Stimulated activated naive B cell treated with anti-CD40 and anti-IgM and Interleukin-4, amounts not matched to agents 10 μg/mL and 1 μg/mL and 100 μg/mL, for 72 hours (primary cell): ENCODE measurements around the gene PLCH2.
"Not testable (repeated sequence)": the region's sequence is repeated elsewhere in the genome, so short reads cannot be mapped to it uniquely, and the experiment has no call there.

Experiments used
- ATAC-seq, 2 donors: fragments of 150-1000 bp; cut with Tn5 transposase; replicated peaks; 2 replicates each; pipeline ENCODE4 v1.10.0; 2021; ENCODE audit warnings: moderate library complexity in 1 of 2
- DNase-seq: peaks from one replicate; pipeline ENCODE4 v3.0.0; 2021
- H3K27ac Mint-ChIP-seq: one replicate; pipeline ENCODE4 v1.8.0; 2022; ENCODE audit warnings: mild to moderate bottlenecking, mixed read lengths
- H3K27me3 Mint-ChIP-seq, 2 donors: one replicate each; pipeline ENCODE4 v1.8.0; 2022; ENCODE audit warnings: mixed read lengths in 2 of 2
- H3K36me3 Mint-ChIP-seq, 2 donors: one replicate each; pipeline ENCODE4 v1.8.0; 2022; ENCODE audit warnings: mixed read lengths in 2 of 2, mild to moderate bottlenecking in 1 of 2
- H3K4me1 Mint-ChIP-seq, 2 donors: one replicate each; pipeline ENCODE4 v1.8.0; 2022; ENCODE audit warnings: mixed read lengths in 2 of 2, mild to moderate bottlenecking in 1 of 2
- H3K4me3 Mint-ChIP-seq, 2 donors: one replicate each; pipeline ENCODE4 v1.8.0; 2022; ENCODE audit warnings: mild to moderate bottlenecking in 2 of 2, mixed read lengths in 2 of 2, moderate library complexity in 1 of 2
- H3K9me3 Mint-ChIP-seq, 2 donors: one replicate each; pipeline ENCODE4 v1.8.0; 2022; ENCODE audit warnings: mixed read lengths in 2 of 2, mild to moderate bottlenecking in 1 of 2

Gene PLCH2

GRCh38 chr1:2435746-2436355, 40.2 kb upstream of the PLCH2 start:
- Mint-ChIP-seq H3K4me1 (peaks cover 0 to 2% of the 10 kb centered on the region in 2 donors), H3K36me3 (no peaks in the 10 kb centered on the region), H3K4me3 (no peak overlapping the region), H3K27ac (no peak overlapping the region), H3K27me3 (peaks cover 8 to 44% of the 10 kb centered on the region in 2 donors), H3K9me3 (no peaks in the 10 kb centered on the region)
- no peak for DNase-seq
- no peak for ATAC-seq

- peaks cover 8 to 48% of the 10 kb centered on the region in 2 donors for H3K27me3 Mint-ChIP-seq
- DNase-seq (no peak), ATAC-seq (no peak)
- no peak overlapping the region for H3K27ac Mint-ChIP-seq
- no peak overlapping the region for H3K4me3 Mint-ChIP-seq
- no peaks in the 10 kb centered on the region for H3K36me3 Mint-ChIP-seq
- H3K4me1 Mint-ChIP-seq = peaks cover 0 to 2% of the 10 kb centered on the region in 2 donors
- H3K9me3 Mint-ChIP-seq = no peaks in the 10 kb centered on the region
Observed at GRCh38 chr1:2436876-2437275, 39.2 kb upstream of the PLCH2 start.

GRCh38 chr1:2437617-2438016, 38.5 kb upstream of the PLCH2 start:
- peak overlapping the region; percentile 2 for H3K27ac Mint-ChIP-seq
- H3K36me3 Mint-ChIP-seq = no peaks in the 10 kb centered on the region
- H3K9me3 Mint-ChIP-seq = no peaks in the 10 kb centered on the region
- H3K4me1 Mint-ChIP-seq = peaks cover 0 to 2% of the 10 kb centered on the region in 2 donors
- no peak overlapping the region for H3K4me3 Mint-ChIP-seq
- ATAC-seq (no peak), DNase-seq (no peak)
- H3K27me3 Mint-ChIP-seq = peaks cover 8 to 56% of the 10 kb centered on the region in 2 donors

- H3K4me3 Mint-ChIP-seq = no peak overlapping the region
- H3K36me3 Mint-ChIP-seq = no peaks in the 10 kb centered on the region
- DNase-seq (no peak), ATAC-seq (no peak)
- peaks cover 8 to 60% of the 10 kb centered on the region in 2 donors for H3K27me3 Mint-ChIP-seq
- H3K27ac Mint-ChIP-seq = no peak overlapping the region
- H3K4me1 Mint-ChIP-seq = peaks cover 0 to 2% of the 10 kb centered on the region in 2 donors
- no peaks in the 10 kb centered on the region for H3K9me3 Mint-ChIP-seq
Observed at GRCh38 chr1:2438038-2438437, 38.1 kb upstream of the PLCH2 start.

GRCh38 chr1:2438641-2439040, 37.4 kb upstream of the PLCH2 start:
- ATAC-seq = no peak
- Mint-ChIP-seq H3K27ac (no peak overlapping the region), H3K4me3 (no peak overlapping the region), H3K27me3 (peaks cover 8 to 60% of the 10 kb centered on the region in 2 donors), H3K36me3 (no peaks in the 10 kb centered on the region), H3K9me3 (no peaks in the 10 kb centered on the region), H3K4me1 (peaks cover 0 to 2% of the 10 kb centered on the region in 2 donors)
- no peak for DNase-seq

- Mint-ChIP-seq H3K27me3 (peaks cover 8 to 63% of the 10 kb centered on the region in 2 donors), H3K4me3 (no peak overlapping the region), H3K27ac (no peak overlapping the region), H3K4me1 (peaks cover 0 to 2% of the 10 kb centered on the region in 2 donors), H3K9me3 (no peaks in the 10 kb centered on the region), H3K36me3 (no peaks in the 10 kb centered on the region)
- no peak for DNase-seq
- ATAC-seq = no peak
Observed at GRCh38 chr1:2439369-2439768, 36.7 kb upstream of the PLCH2 start.

GRCh38 chr1:2440346-2440745, 35.7 kb upstream of the PLCH2 start:
- DNase-seq, H3K4me1 Mint-ChIP-seq, H3K4me3 Mint-ChIP-seq, ATAC-seq, H3K9me3 Mint-ChIP-seq, H3K36me3 Mint-ChIP-seq, H3K27ac Mint-ChIP-seq: not testable (repeated sequence)
- peaks cover 16 to 65% of the 10 kb centered on the region in 2 donors for H3K27me3 Mint-ChIP-seq

GRCh38 chr1:2441746-2442145, 34.3 kb upstream of the PLCH2 start:
- Mint-ChIP-seq H3K4me1 (peaks cover 0 to 2% of the 10 kb centered on the region in 2 donors), H3K4me3 (no peak overlapping the region), H3K9me3 (no peaks in the 10 kb centered on the region), H3K27ac (no peak overlapping the region), H3K36me3 (no peaks in the 10 kb centered on the region), H3K27me3 (peaks cover 14 to 65% of the 10 kb centered on the region in 2 donors)
- DNase-seq (no peak), ATAC-seq (no peak)

- DNase-seq (no peak), ATAC-seq (no peak)
- Mint-ChIP-seq H3K9me3 (no peaks in the 10 kb centered on the region), H3K4me1 (peaks cover 0 to 2% of the 10 kb centered on the region in 2 donors), H3K27me3 (peaks cover 19 to 69% of the 10 kb centered on the region in 2 donors), H3K36me3 (no peaks in the 10 kb centered on the region), H3K27ac (no peak overlapping the region), H3K4me3 (no peak overlapping the region)
Observed at GRCh38 chr1:2442661-2443060, 33.4 kb upstream of the PLCH2 start.

GRCh38 chr1:2443277-2444137, 32.6 kb upstream of the PLCH2 start:
- Mint-ChIP-seq H3K9me3 (no peaks in the 10 kb centered on the region), H3K4me1 (peaks cover 0 to 2% of the 10 kb centered on the region in 2 donors), H3K36me3 (no peaks in the 10 kb centered on the region), H3K27me3 (peaks cover 23 to 62% of the 10 kb centered on the region in 2 donors), H3K27ac (no peak overlapping the region), H3K4me3 (no peak overlapping the region)
- ATAC-seq (no peak), DNase-seq (no peak)

GRCh38 chr1:2444138-2444591, 31.9 kb upstream of the PLCH2 start:
- H3K27ac Mint-ChIP-seq = no peak overlapping the region
- no peaks in the 10 kb centered on the region for H3K9me3 Mint-ChIP-seq
- no peaks in the 10 kb centered on the region for H3K36me3 Mint-ChIP-seq
- peaks cover 23 to 59% of the 10 kb centered on the region in 2 donors for H3K27me3 Mint-ChIP-seq
- no peak overlapping the region for H3K4me3 Mint-ChIP-seq
- ATAC-seq (no peak), DNase-seq (no peak)
- H3K4me1 Mint-ChIP-seq = peaks cover 0 to 2% of the 10 kb centered on the region in 2 donors

- DNase-seq (no peak), ATAC-seq (no peak)
- no peak overlapping the region for H3K27ac Mint-ChIP-seq
- peaks cover 23 to 51% of the 10 kb centered on the region in 2 donors for H3K27me3 Mint-ChIP-seq
- no peaks in the 10 kb centered on the region for H3K4me1 Mint-ChIP-seq
- no peak overlapping the region for H3K4me3 Mint-ChIP-seq
- H3K9me3 Mint-ChIP-seq = no peaks in the 10 kb centered on the region
- no peaks in the 10 kb centered on the region for H3K36me3 Mint-ChIP-seq
Observed at GRCh38 chr1:2445162-2445822, 30.8 kb upstream of the PLCH2 start.

GRCh38 chr1:2445823-2446215, 30.3 kb upstream of the PLCH2 start:
- Mint-ChIP-seq H3K4me1 (no peaks in the 10 kb centered on the region), H3K27ac (no peak overlapping the region), H3K36me3 (no peaks in the 10 kb centered on the region), H3K4me3 (no peak overlapping the region), H3K9me3 (no peaks in the 10 kb centered on the region), H3K27me3 (peaks cover 23 to 50% of the 10 kb centered on the region in 2 donors)
- DNase-seq (no peak), ATAC-seq (no peak)

- no peaks in the 10 kb centered on the region for H3K9me3 Mint-ChIP-seq
- H3K27me3 Mint-ChIP-seq = peaks cover 23 to 44% of the 10 kb centered on the region in 2 donors
- ATAC-seq (no peak), DNase-seq (no peak)
- H3K27ac Mint-ChIP-seq = no peak overlapping the region
- H3K36me3 Mint-ChIP-seq = no peaks in the 10 kb centered on the region
- H3K4me1 Mint-ChIP-seq = no peaks in the 10 kb centered on the region
- no peak overlapping the region for H3K4me3 Mint-ChIP-seq
Observed at GRCh38 chr1:2446394-2446793, 29.7 kb upstream of the PLCH2 start.
